DMS53 treated with DMSO at 0.1 percent for 48 hours (cell line): ENCODE data around the gene PHYHIPL.

Source experiments
- DNase-seq: peaks from one replicate; lab custom pipeline; 2025; ENCODE audit not compliant: unreplicated experiment; lab: John Stamatoyannopoulos, UW

Gene PHYHIPL

GRCh38 chr10:59252491-59252890 is 76.0 kb downstream of the PHYHIPL start:
- DNase-seq: no peak

- no peak for DNase-seq
Measured at GRCh38 chr10:59255463-59255862, 79.0 kb downstream of the PHYHIPL start.

- no peak for DNase-seq
Measured at GRCh38 chr10:59257224-59257623, 80.8 kb downstream of the PHYHIPL start.

GRCh38 chr10:59258890-59259289 is 82.4 kb downstream of the PHYHIPL start:
- DNase-seq: peak; percentile 82

GRCh38 chr10:59265141-59265540 is 88.7 kb downstream of the PHYHIPL start:
- no peak for DNase-seq

- DNase-seq: no peak
Measured at GRCh38 chr10:59266321-59266720, 89.9 kb downstream of the PHYHIPL start.

GRCh38 chr10:59268460-59268859 is 92.0 kb downstream of the PHYHIPL start:
- DNase-seq: no peak

GRCh38 chr10:59269651-59270050 is 93.2 kb downstream of the PHYHIPL start:
- DNase-seq: no peak

GRCh38 chr10:59270492-59270891 is 94.0 kb downstream of the PHYHIPL start:
- DNase-seq: no peak

- DNase-seq: no peak
Measured at GRCh38 chr10:59271160-59271559, 94.7 kb downstream of the PHYHIPL start.

GRCh38 chr10:59272061-59272460 is 95.6 kb downstream of the PHYHIPL start:
- no peak for DNase-seq

- no peak for DNase-seq
Measured at GRCh38 chr10:59273445-59273844, 97.0 kb downstream of the PHYHIPL start.

- DNase-seq: no peak
Measured at GRCh38 chr10:59276133-59276532, 99.7 kb downstream of the PHYHIPL start.

- no peak for DNase-seq
Measured at GRCh38 chr10:59276919-59277318, 100.5 kb downstream of the PHYHIPL start.

GRCh38 chr10:59279476-59279875 is 103.0 kb downstream of the PHYHIPL start:
- DNase-seq: no peak

- no peak for DNase-seq
Measured at GRCh38 chr10:59279991-59280505, 103.6 kb downstream of the PHYHIPL start.

GRCh38 chr10:59281861-59282260 is 105.4 kb downstream of the PHYHIPL start:
- no peak for DNase-seq

- DNase-seq: peak; percentile 15
Measured at GRCh38 chr10:59283456-59284091, 107.1 kb downstream of the PHYHIPL start.

- DNase-seq: no peak
Measured at GRCh38 chr10:59284118-59284975, 107.9 kb downstream of the PHYHIPL start.

GRCh38 chr10:59285073-59285472 is 108.6 kb downstream of the PHYHIPL start:
- DNase-seq: no peak

- DNase-seq: no peak
Measured at GRCh38 chr10:59285848-59286247, 109.4 kb downstream of the PHYHIPL start.

GRCh38 chr10:59287587-59288255 is 111.3 kb downstream of the PHYHIPL start:
- DNase-seq: no peak
